ENCODE results near the gene MRPL55. TPM values are rescaled to one million over a fixed set of nuclear protein-coding genes. Genes with fewer than 3 reads are reported as not detected.

Gene MRPL55
- total and polyA plus RNA-seq, 2 of the 13 experiments (the other 11 are each of a cell fraction or from before 2014, with no cell fraction given) = 58.6 to 92.9 TPM

- TF ChIP-seq, protein P1, sequence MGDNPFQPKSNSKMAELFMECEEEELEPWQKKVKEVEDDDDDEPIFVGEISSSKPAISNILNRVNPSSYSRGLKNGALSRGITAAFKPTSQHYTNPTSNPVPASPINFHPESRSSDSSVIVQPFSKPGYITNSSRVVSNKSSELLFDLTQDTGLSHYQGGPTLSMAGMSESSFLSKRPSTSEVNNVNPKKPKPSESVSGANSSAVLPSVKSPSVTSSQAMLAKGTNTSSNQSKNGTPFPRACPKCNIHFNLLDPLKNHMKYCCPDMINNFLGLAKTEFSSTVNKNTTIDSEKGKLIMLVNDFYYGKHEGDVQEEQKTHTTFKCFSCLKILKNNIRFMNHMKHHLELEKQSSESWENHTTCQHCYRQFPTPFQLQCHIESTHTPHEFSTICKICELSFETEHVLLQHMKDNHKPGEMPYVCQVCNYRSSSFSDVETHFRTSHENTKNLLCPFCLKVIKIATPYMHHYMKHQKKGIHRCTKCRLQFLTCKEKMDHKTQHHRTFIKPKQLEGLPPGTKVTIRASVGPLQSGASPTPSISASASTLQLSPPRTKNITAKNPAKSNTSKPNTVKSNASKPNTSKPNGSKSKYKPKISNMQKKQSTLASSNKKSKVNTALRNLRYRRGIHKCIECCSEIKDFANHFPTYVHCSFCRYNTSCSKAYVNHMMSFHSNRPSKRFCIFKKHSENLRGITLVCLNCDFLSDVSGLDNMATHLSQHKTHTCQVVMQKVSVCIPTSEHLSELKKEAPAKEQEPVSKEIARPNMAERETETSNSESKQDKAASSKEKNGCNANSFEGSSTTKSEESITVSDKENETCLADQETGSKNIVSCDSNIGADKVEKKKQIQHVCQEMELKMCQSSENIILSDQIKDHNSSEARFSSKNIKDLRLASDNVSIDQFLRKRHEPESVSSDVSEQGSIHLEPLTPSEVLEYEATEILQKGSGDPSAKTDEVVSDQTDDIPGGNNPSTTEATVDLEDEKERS (CRISPR knock-in tag; IDR thresholded peaks at IDR 0.05) = no peak
- TF ChIP-seq PITX1 (CRISPR knock-in tag; IDR thresholded peaks at IDR 0.05) = no peak
Observed at GRCh38 chr1:228144993-228145343, 35.9 kb upstream of the MRPL55 start (continued).

- Histone ChIP-seq H3K4me1 (ENCODE audit: insufficient read depth, low read length) (peaks cover 46% of the 10 kb centered on the region), H3K4me2 (ENCODE audit: low read depth, low read length) (no peak overlapping the region), H3K27me3 (ENCODE audit: control insufficient read depth in 1 of 2, insufficient read depth in 2 of 2, low read length in 2 of 2) (no peaks in the 10 kb centered on the region; a peak in 1 of 5 replicates), H4K20me1 (ENCODE audit: insufficient read depth, low read length) (peaks cover 23% of the 10 kb centered on the region; the same call in 1 of the 2 replicates), H2AFZ (ENCODE audit: low read length) (no peak overlapping the region), H3K4me3 (replicated peaks in 1 of 3; ENCODE audit: insufficient read depth in 1 of 3, low read depth in 2 of 3, low read length in 3 of 3) (no peak overlapping the region; a peak in 1 of 6 replicates), H3K9me3 (ENCODE audit: low read length) (no peaks in the 10 kb centered on the region), H3K36me3 (replicated peaks in 1 of 2; ENCODE audit: control insufficient read depth in 1 of 2, insufficient read depth in 2 of 2, low read length in 2 of 2) (peaks cover 4 to 17% of the 10 kb centered on the region in 2 experiments; a peak in 4 of 5 replicates), H3K27ac (ENCODE audit: extremely low read length, insufficient read depth, low read length) (no peak overlapping the region), H3K9ac (ENCODE audit: insufficient read depth, low read depth, low read length) (no peak overlapping the region), H3K79me2 (ENCODE audit: insufficient read depth, low read length) (peaks cover 59% of the 10 kb centered on the region)
- no peak for FAIRE-seq
- intact Hi-C loops (cut with micrococcal nuclease; ENCODE audit: unreplicated experiment) (no loop called here), in situ Hi-C loops (cut with HindIII; ENCODE audit: extremely low pct_ligation_motif_present, low pct_unique_long_range_greater_than_20kb) (no loop called here)
- DNase-seq (ENCODE audit: low spot score) = no peak
- WGBS (ENCODE audit: low lambda C conversion rate) = 95% methylated on average over 6 of the region's 16 CpGs
- CTCF ChIA-PET (ENCODE audit: low intra/inter-chr PET ratio, low total read pairs) = no interaction called here
- no TSS peak for BruUV-seq (replicated peaks)
- POLR2A ChIA-PET = interaction anchor here (1.2 kb wide), 1 partner anchor 21 kb away, joined by 6 read pairs; the partner anchor contains the start of gene IBA57
- no peak for ATAC-seq
- TF ChIP-seq FOXJ3 (CRISPR knock-in tag; IDR thresholded peaks at IDR 0.05; ENCODE audit: borderline replicate concordance) (no peak), CEBPB (IDR thresholded peaks at IDR 0.05; ENCODE audit: borderline replicate concordance, low read depth, low read length) (no peak), SYNCRIP (IDR thresholded peaks at IDR 0.05; ENCODE audit: insufficient read depth, low read depth, low read length) (no peak), AKNA (CRISPR knock-in tag; IDR thresholded peaks at IDR 0.05; ENCODE audit: borderline replicate concordance) (no peak), KAT7 (CRISPR knock-in tag; IDR thresholded peaks at IDR 0.05; ENCODE audit: borderline replicate concordance) (no peak), POGZ (CRISPR knock-in tag; IDR thresholded peaks at IDR 0.05) (no peak)
Observed at GRCh38 chr1:228144193-228144992, 35.3 kb upstream of the MRPL55 start.

All from HepG2 (cell line).